GM12873 (cell line): ENCODE data around the gene SCNN1G.

Source experiments
- TF ChIP-seq, protein P1 (sequence below): IDR thresholded peaks from 2 replicates; pipeline ENCODE4 v1.5.1; 2012; ENCODE audit warnings: low read depth, mild to moderate bottlenecking, moderate library complexity, low read length, control low read depth; ENCODE audit not compliant: insufficient read depth; ENCODE audit errors: missing control alignments

SCNN1G gene

GRCh38 chr16:23148166-23148512, 34.4 kb upstream of the SCNN1G start:
- TF ChIP-seq, protein P1, sequence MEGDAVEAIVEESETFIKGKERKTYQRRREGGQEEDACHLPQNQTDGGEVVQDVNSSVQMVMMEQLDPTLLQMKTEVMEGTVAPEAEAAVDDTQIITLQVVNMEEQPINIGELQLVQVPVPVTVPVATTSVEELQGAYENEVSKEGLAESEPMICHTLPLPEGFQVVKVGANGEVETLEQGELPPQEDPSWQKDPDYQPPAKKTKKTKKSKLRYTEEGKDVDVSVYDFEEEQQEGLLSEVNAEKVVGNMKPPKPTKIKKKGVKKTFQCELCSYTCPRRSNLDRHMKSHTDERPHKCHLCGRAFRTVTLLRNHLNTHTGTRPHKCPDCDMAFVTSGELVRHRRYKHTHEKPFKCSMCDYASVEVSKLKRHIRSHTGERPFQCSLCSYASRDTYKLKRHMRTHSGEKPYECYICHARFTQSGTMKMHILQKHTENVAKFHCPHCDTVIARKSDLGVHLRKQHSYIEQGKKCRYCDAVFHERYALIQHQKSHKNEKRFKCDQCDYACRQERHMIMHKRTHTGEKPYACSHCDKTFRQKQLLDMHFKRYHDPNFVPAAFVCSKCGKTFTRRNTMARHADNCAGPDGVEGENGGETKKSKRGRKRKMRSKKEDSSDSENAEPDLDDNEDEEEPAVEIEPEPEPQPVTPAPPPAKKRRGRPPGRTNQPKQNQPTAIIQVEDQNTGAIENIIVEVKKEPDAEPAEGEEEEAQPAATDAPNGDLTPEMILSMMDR, result no peak

GRCh38 chr16:23148513-23149266, 33.9 kb upstream of the SCNN1G start:
- TF ChIP-seq, protein P1, result no peak

DNA sequence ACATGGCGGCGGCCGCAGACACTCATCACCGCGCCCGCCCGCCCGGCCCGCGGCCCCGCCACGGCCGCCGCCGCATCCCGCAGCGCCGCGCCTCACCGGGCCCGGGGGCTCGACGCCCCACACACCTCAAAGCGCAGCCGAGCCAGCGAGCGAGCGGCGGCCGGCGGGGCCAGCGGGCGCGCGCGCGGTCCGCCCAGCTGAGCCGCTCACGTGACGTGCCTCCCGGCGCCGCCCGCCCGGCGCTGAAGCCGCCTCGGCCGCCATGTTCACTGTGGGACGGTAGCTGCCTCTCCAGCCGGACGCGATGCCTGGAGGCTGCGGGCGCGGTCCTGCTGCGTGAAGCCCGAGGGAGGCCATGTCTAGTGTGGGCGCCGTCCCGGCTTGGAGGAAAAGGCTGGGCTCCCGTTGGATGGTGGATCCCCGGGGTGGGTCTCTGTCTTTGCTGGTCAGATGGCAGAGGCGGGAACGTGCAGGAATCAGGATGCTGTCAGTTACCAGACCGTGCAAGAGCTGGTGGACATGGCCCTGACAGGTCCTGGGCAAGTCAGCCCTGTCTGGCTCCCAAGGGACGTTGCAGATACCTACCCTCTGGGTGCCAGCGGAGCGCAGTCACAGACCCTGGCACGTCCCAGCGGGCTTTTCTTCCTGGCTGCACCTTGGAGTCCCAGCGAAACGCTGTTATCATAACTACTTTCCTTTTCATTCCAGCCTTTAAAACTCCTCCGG, 33.1 kb upstream of the SCNN1G start, which contains the start of gene USP31:
USP31 (minus strand) TSS at position 186 of the 726 bp plus-strand sequence; CDS start at position 4, 182 bp downstream.
- TF ChIP-seq, protein P1, result no peak

DNA sequence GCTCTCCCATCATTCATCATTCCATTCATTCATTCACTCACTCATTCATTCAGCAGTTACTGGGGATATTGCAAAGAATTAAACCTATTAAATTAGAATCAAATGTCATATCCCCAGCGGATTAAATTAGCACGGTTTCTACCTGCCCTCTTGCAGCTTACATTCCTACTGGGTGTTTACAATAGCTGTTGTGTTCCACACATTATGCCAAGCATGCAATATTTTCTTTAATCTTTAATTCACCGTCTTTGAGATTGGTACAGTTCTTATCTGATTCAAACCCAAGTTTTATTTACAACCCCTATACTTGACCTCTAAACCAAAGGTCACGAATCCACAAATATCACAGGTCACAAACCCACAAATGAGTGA, 32.6 kb upstream of the SCNN1G start:
- TF ChIP-seq, protein P1, result no peak

GRCh38 chr16:23152386-23153178, 30.0 kb upstream of the SCNN1G start:
- TF ChIP-seq, protein P1, result no peak

GRCh38 chr16:23155445-23156049, 27.0 kb upstream of the SCNN1G start:
- TF ChIP-seq, protein P1, result peak; percentile 59

- TF ChIP-seq, protein P1, result no peak
Observed at GRCh38 chr16:23156110-23156509, 26.4 kb upstream of the SCNN1G start.
